DLD1 (cell line): ENCODE results near the gene RNLS.
"Not testable (repeated sequence)": the region's sequence is repeated elsewhere in the genome, so short reads cannot be mapped to it uniquely, and the experiment has no call there.

ENCODE experiments used
- in situ Hi-C: cut with HindIII; loops from 2 replicates; pipeline ENCODE4 v1.10.0; 2017; ENCODE audit warnings: low sequenced_read_pairs

The RNLS gene

DNA sequence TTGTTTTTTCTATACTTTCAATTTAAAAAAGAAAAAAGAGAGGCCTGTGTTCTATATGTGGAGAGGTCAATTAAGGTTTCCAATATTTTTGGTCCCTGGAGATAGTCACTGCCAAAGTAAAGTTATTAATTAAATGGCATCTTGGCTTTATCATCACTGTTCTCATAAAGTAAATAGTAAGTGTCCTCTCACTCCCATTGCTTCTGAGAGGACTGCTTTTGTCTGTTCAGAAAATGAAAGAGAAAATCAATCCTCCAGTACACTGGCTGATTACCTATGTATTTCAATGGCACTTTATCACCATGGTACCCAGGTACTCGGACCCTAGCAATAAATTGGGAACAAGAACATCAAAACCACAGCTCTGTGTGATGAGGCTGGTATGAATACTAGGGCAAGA lies 94.0 kb downstream of the RNLS start:
- in situ Hi-C loops: no loop called here

DNA sequence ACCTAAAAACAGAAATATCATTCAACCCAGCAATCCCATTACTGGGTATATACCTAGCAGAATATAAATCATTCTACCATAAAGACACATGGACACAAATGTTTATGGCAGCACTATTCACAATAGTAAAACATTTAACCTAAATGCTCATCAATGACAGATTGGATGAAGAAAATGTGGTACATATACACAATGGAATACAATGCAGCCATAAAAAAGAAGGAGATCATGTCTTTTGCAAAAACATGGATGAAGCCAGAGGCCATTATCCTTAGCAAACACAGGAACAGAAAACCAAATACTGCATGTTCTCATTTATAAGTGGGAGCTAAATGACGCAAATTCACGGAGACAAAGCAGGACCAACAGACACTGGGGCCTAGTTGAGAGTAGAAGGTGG lies 96.3 kb downstream of the RNLS start:
- in situ Hi-C loops: not testable (repeated sequence)

DNA sequence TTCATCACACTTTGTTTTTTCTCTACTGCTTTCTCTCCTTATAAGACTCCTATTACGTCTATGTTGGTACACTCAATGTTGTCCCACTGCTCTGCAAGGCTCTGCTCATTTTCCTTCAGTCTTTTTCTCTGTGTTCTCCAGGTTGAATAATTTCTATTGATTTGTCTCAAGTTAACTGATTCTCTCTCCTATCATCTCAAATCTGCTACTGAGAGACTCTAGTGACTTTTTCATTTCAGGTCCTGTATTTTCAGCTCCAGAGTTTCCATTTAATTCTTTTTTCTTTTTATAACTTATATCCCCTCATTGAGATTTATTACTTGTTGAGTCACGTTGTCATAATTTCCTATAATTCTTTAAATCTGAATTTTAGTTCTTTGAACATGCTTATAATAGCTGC lies 100.9 kb downstream of the RNLS start:
- in situ Hi-C loops: no loop called here

DNA sequence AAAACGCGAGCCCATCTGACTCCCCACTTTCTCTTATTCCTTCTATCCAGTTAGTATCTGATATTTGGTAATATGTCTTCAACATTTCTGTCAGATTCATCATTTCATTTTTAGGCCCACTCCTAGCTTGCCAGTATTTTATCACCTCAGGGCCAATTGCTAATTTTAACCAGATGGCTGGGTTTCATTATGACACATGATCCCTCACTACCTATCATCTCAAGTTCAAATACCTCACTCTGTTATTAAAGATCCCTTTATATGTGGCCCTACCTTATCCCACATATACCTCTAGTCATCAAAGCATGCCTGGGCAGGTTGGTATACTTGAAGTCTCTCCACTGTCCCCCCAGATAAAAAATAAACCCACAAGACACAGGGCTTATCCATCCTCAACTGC lies 104.9 kb downstream of the RNLS start:
- in situ Hi-C loops: no loop called here

DNA sequence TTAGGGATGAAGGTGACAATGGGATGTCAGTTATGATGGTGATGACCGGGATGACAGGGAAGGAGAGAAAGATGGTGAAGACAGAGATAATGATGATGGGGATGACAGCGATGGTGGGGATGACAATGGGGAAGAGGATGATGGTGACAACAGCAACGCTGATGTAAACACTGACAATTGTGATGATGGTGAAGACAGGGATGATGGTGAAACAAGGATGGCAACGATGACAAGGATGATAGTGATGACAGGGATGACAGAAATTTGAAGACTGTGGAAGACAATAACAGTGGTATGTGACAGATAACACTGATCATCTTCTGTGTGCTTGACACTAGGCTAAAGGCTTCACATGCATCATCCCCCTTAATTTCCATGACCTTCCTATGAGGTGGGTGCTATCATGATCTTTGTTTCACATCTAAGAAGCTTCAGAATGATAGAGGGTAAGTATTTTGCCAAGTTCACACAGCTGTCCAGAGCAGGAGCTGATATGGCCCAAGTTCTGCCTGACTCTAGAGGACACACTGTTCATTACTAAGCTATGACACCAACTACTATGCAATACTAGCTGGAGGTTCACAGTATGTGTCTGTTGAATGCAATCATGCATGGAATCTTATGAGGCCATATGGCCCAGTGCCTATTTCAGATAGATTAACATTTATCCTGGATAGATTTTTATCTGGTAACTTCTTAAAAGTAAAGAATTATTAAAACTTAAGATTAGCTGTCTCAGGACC lies 105.6 kb downstream of the RNLS start:
- in situ Hi-C loops: no loop called here

DNA sequence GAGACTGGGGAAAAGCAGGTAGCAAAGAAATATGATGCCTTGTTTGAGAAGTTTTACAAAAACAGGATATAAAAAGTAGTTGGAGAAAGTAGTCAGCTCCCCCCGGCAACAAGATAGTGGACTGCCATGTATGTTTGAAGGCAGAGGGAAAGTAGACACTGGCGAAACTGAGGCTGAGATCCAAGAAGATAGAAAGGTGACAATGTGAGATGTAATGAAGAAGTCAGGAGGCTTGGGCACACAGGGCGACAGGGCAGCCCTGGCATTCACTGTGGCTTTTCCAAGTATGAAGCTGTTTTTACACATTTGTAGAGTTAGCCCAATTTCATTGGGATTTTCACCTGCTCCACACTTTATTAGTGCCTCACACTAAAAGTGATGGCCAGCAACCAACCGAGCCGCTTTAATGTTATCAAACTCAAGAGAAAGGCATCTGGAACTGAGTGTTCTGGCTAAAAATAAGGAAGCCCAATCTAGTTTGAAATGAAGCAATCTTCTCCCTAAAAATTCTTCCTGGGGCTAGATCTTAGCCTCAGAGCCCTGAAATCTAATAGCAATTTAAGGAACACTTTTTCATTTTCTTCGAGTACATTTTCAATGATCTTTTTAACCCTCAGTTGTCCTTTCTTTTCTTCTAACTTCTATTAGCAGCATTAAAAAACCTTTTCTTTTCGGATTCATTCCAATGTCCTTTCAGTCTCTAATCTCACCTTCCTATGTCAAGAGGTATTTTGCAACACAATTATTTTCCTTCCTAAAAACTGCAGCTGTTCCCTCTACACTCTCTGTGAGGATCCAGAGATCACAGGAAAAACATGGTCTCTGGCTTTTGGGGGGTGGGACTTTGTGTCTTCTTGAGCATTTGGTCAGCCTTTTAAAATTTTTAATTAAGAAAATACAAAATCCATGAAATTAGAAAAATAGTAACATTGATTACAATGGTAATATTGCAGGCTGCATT lies 108.0 kb downstream of the RNLS start:
- in situ Hi-C loops: no loop called here

DNA sequence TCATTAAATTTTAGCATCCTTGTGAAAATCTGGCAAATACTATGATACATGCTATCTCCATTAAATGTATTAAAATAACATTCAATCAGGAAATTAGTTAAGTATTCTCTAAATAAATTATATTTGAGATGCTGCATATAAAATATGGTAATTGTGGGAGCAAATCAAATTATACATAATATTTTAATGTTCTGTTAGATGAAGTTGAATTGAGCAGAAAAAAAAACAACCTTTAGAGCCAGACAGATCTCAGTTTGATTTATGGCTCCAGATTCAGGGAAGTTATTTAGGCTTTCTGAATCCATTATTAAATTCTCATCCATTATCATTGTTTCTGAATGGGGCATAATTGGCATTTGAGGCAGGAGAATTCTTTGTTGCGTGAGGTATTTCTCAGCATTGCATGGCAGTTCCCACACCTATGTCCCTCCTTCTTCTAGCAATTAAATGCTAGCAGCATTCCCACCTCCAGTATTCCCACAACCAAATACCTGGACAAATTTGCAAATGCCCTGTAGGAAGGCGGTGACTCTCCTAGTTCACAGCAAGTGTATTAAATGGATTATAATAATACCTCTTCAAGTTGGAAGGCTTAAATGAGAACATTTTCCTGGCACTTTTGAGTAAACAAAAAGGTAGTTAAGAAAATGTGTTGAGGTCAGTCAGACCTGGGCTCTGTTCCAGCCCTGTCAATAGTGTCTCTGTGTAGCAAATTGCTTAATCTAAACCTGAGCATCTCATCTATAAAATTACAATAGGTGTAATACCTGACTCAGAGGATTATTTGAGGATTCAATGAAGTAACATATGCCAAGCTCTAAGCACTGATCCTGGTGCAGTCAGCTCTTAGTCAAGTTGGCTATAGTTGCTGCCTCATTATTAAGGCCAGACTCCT lies 108.9 kb downstream of the RNLS start:
- in situ Hi-C loops: no loop called here

DNA sequence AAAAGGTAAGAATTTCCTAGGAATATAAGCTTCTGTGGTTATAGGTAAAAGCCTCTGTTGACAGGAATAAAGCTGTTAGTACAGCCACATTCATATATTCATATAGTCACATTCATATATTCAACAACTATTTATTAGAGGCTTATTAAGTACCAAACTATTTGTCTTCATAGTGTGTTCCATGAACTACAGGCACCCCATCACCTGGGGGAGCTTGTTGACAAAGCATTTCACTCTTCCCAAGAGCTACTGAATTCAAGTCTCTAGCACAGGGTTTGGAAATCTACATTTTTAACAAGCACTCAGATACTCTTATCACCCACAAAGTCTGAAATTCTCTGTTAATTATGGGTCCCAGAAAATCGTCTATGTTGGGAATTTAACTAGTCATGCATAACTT lies 110.6 kb downstream of the RNLS start:
- in situ Hi-C loops: no loop called here

DNA sequence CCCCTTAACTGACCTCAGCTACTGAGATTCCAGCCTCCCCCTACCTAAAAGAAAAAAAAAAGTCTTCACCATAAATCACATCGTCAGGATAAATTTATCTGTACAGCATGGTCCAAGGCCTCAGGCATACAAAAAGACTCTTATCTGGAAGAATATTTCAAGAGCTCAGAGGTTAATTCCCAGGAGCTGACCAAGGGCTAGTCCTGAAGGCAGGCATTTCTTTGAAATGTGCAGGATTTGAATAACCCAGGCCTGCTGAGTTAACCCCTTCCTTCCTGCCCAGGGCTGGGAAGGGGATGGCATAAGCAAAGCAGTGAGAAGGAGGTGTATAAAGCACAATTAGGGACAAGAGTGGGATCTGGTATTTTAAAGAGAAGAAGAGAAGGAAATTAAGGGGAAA lies 111.2 kb downstream of the RNLS start:
- in situ Hi-C loops: no loop called here

DNA sequence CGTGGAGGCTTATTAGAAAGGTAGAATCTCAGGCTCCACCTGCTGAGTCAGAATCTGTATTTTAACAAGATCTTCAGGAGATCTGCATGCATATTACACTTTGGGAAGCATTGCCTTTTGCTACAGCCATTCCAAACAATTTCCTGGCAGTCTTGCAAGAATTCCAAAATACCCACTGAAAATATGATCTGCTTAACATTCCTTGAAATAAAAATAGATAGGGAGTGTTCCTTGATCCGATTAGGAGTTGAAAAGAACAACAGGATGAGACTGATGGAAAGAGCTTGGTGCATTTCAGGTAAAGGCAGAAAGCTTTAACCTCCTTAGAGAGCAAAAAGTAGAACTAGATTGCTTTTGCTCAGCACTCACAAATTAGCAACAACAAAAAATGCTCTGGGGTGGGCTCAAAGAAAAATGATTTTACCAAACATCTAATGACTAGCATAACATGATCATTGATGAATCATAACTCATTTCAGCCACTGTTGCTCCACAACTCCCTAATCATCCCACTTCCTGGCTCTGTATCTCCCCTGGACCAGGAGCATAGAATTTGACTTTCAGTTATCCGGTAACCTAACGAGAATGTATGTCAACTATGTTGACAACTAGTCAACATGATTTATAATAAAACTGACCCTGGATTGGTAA lies 115.2 kb downstream of the RNLS start:
- in situ Hi-C loops: no loop called here

DNA sequence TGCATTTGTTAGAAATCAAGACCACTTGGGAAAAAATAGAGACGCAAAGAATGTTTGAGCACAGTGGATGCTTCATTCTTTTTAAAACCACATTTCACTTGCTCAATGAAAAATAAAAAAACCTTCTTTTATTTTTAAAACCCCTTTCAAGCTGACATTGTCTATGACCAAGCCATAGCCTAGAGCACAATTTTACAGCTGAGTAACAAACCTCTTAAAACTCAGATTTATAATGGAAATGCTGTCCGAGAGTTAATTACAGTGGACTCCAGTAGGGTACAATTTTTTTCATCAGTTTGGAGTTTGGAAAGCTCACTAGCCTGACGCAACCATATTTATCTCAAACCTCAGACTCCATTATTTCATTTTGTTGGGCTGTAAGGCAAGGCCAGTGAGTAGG lies 116.3 kb downstream of the RNLS start:
- in situ Hi-C loops: no loop called here

DNA sequence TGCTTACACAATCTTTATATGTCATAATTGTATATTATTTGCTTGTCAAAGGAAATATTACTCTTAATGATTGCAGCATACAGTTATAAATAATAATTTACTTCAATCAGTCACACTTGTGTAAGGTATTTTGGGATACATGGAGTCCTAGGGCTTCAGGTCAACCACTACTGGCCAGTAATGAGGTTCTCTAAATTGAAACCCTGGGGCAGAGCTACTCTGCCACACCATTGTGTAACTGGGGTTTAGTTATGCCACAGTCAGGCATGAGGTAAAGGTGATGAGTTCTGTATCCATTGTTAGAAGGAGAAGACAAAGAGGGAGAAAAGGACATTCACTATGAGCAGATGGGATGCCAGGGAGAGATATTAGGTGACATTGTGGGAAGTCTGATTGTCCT lies 117.4 kb downstream of the RNLS start:
- in situ Hi-C loops: no loop called here

DNA sequence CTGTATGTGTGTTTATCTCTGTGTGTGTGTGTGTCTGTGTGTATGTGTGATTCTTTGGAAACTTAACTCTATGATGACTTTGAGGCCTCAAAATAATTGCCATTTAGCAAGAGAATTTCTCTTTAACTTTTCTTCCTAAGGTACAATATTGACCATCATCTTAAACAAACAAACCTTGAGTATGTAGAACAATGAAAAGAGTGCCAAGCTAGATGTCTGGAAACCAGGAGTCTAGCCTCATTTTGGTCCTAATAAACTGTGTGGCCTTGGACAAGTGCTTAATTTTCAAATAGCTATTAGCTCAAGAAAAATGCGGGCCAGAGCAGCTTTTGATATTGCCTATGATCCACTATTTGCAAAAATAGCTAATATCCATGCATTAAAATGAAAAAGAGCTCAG lies 119.3 kb downstream of the RNLS start:
- in situ Hi-C loops: no loop called here

DNA sequence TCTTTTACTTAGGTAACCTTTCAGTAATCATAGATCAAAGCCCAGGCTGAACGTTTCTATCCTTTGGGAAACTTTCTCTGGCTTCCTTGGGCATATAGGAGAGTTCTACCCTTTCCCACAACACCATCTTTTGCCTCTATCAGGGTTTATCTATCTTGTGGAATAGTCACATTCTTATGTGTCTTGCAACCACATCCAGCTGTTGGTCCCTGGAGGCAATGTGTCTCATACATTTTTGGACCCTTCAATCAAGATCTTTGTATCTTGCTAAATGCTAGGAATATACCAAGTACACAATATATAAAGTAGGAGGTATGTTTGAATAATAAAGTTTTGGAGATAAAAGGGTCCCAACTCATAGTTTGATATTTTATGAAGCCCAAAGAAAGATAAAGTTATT lies 121.7 kb downstream of the RNLS start:
- in situ Hi-C loops: no loop called here

DNA sequence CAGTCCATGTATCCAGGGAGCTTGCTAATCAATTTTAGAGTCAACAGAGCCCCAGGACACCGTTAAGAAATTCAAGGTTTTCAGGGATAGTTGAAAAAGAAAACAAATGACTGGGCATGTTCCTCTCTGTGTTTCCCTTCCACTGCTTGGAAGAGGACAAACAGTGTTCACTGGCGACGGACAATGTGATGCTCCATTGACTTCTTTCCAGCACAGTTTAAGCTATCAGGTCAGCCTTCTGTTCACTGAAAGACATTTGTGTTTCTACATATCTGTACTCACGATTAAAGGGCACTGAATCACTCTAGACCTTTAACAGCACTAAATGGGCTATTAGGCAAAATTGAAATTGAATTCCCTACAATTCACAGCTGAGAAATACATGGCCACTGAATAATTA lies 123.6 kb downstream of the RNLS start:
- in situ Hi-C loops: no loop called here

DNA sequence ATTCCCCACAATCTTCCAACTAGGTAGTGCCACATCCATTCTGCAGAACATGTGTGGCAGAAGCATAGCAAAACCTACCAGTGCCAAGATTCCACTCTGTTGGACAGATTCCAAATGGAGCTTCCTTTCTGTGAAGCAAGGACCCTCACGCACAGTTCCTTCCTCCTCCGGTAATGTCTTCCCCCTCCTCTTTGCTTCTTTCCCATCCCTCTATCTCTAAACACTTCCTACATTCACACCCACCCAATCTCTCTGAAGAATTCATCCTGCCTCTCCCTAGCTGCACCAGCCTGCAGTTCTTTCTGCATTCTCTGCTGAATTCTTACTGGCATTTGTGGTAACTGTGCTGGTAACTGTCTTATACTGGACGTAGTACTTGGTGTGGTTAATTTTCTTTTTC lies 124.9 kb downstream of the RNLS start:
- in situ Hi-C loops: no loop called here

DNA sequence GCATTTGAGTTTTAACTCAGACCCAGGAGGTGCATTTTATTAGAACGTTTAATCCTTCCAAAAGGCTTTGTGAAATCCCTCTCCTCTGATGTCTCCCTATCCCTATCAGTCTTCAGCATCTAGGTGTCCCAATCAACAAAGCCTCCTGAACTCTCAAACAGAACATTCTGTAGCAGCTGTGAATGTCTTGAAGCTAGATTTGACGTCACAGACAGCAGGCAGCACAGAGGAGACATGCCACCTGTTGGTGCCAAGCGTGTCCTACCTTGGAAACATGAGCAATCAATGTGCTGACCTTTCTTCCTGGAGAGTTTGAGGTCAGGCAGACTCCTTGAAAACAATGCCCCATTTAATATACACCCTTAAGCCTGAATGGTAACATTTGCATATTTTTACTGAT lies 125.5 kb downstream of the RNLS start:
- in situ Hi-C loops: no loop called here

DNA sequence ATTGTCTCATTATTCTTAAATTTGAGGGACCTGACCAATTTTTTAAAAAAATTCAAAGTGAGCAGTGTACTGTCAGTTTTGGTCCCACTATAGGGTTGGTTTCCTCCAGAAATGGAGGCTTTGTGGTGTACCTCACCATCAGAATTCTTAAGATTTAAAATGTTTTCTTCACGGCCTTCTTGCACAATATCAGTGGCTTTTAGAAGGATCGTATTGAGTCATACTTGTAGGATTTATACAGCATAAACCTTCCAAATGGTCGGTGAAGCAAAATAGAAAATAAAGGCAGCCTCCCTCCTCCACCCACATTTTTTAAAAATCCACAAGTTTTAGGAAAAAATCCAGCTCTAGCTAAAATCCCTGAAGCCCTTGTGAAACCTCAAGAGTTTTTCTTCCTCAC lies 126.4 kb downstream of the RNLS start:
- in situ Hi-C loops: no loop called here

DNA sequence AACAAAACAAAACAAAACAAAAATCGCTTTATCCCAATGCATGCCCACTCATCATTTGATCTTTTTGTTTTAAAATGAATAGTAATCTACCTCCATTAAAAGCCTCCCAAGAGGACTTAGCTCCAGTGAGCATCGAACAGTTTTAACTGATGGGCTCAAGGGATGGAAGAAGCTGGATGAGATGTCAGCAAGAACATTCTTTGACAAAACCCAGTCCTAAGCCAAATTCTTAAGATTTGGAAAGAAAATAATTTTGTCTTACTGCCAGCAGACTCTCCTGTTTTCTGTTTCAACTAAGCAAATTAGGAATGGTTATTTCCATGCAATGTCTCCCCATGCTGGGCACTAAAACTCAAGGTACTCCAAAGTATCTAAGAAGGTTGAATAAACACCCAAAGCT lies 127.3 kb downstream of the RNLS start:
- in situ Hi-C loops: no loop called here

DNA sequence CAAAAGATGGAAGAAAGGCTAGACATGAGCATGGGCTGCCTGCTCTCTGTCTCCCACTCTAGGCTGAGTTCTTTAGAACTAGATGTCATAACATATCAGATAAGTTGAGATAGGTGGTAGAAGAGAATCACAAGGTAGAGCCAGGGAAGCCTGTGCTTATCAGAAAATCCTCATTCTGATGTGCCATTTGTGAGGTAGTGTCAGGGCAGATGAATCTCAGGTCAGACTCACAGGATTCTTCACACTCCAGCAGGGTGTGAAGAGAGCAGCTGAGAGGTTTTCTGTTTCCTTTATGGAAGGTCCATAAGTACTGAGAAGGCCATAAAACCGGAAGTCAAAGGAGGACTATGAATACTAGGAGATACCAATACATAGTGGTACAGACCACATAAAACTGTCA lies 132.9 kb downstream of the RNLS start:
- in situ Hi-C loops: no loop called here

DNA sequence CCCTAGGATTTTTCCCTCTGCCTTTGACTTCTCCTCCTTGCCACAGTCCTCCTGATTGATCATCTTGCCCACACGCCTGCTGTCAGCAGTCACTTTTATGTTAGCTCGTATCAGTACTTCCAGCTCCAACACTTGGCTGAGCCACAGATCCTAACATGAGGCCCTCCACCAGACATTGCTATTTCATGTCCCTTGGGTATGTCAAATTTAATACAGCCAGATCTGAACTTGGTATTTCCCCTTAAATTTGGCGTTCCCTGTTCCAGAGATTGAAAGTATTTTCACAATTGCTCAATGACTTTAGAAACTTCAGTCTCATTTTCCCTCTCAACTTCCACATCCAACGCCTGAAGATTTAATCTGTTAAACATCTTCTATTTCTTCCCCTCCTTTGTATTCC lies 140.4 kb downstream of the RNLS start:
- in situ Hi-C loops: no loop called here
